ENCODE data around the gene TMEM25. TPM values are rescaled to one million over a fixed set of nuclear protein-coding genes. Genes with fewer than 3 reads are reported as not detected.

TMEM25 gene
- polyA plus RNA-seq, 1 donor from 2014 or later = 139 TPM

- H3K27ac ChIP-seq (ENCODE audit: low read length) = no peak overlapping the region
- no peaks in the 10 kb centered on the region for H4K20me1 ChIP-seq (ENCODE audit: insufficient read depth)
- H3K79me2 ChIP-seq (replicated peaks; ENCODE audit: insufficient read depth, low read length) = no peaks in the 10 kb centered on the region
- no peak overlapping the region for H2AFZ ChIP-seq (ENCODE audit: low read depth, low read length)
- no peak overlapping the region for H3K4me3 ChIP-seq (ENCODE audit: low read length)
- no peaks in the 10 kb centered on the region for H3K9me2 ChIP-seq (ENCODE audit: insufficient read depth, low read length)
- peaks cover 5% of the 10 kb centered on the region for H3K36me3 ChIP-seq (ENCODE audit: insufficient read depth, low read length)
- no peak overlapping the region for H3K4me2 ChIP-seq (ENCODE audit: low read length)
- TF ChIP-seq POLR2AphosphoS5 (IDR thresholded peaks at IDR 0.05) (no peak), SMC3 (conservative IDR thresholded peaks at IDR 0.05; ENCODE audit: poor library complexity) (no peak), TAF1 (IDR thresholded peaks at IDR 0.05; ENCODE audit: low read depth) (no peak), REST (IDR thresholded peaks at IDR 0.05; ENCODE audit: borderline replicate concordance) (no peak), RAD21 (conservative IDR thresholded peaks at IDR 0.05) (no peak), MXI1 (conservative IDR thresholded peaks at IDR 0.05; ENCODE audit: poor library complexity, severe bottlenecking) (no peak)
- no peak overlapping the region for H3K9ac ChIP-seq (ENCODE audit: low read length)
- H3K27me3 ChIP-seq (ENCODE audit: insufficient read depth, low read depth, low read length) = no peaks in the 10 kb centered on the region
- no peaks in the 10 kb centered on the region for H3K9me3 ChIP-seq (ENCODE audit: low read length)
- no peaks in the 10 kb centered on the region for H3F3A ChIP-seq (ENCODE audit: insufficient read depth, low read length, poor library complexity, severe bottlenecking)
Measured at GRCh38 chr11:118524356-118524755, 6.6 kb upstream of the TMEM25 start.

GRCh38 chr11:118524757-118525470 is 6.1 kb upstream of the TMEM25 start:
- no peak overlapping the region for H3K27ac ChIP-seq (ENCODE audit: low read length)
- H3K9me3 ChIP-seq (ENCODE audit: low read length) = no peaks in the 10 kb centered on the region
- no peaks in the 10 kb centered on the region for H3F3A ChIP-seq (ENCODE audit: insufficient read depth, low read length, poor library complexity, severe bottlenecking)
- no peak overlapping the region for H3K9ac ChIP-seq (ENCODE audit: low read length)
- no peaks in the 10 kb centered on the region for H4K20me1 ChIP-seq (ENCODE audit: insufficient read depth)
- H3K79me2 ChIP-seq (replicated peaks; ENCODE audit: insufficient read depth, low read length) = peaks cover 5% of the 10 kb centered on the region
- TF ChIP-seq REST (IDR thresholded peaks at IDR 0.05; ENCODE audit: borderline replicate concordance) (no peak), SMC3 (conservative IDR thresholded peaks at IDR 0.05; ENCODE audit: poor library complexity) (no peak), TAF1 (IDR thresholded peaks at IDR 0.05; ENCODE audit: low read depth) (no peak), MXI1 (conservative IDR thresholded peaks at IDR 0.05; ENCODE audit: poor library complexity, severe bottlenecking) (no peak), POLR2AphosphoS5 (IDR thresholded peaks at IDR 0.05) (no peak), EZH2 (IDR thresholded peaks at IDR 0.05; ENCODE audit: borderline replicate concordance, insufficient read depth, low read length, poor library complexity, severe bottlenecking) (no peak), RAD21 (conservative IDR thresholded peaks at IDR 0.05) (no peak), CTCF (IDR thresholded peaks at IDR 0.05; ENCODE audit: poor library complexity, severe bottlenecking) (no peak), EP300 (conservative IDR thresholded peaks at IDR 0.05; ENCODE audit: poor library complexity, severe bottlenecking) (no peak)
- no peak overlapping the region for H3K4me2 ChIP-seq (ENCODE audit: low read length)
- peaks cover 5% of the 10 kb centered on the region for H3K36me3 ChIP-seq (ENCODE audit: insufficient read depth, low read length)
- H3K9me2 ChIP-seq (ENCODE audit: insufficient read depth, low read length) = no peaks in the 10 kb centered on the region
- H3K4me3 ChIP-seq (ENCODE audit: low read length) = no peak overlapping the region
- H2AFZ ChIP-seq (ENCODE audit: low read depth, low read length) = no peak overlapping the region
- H3K27me3 ChIP-seq (ENCODE audit: insufficient read depth, low read depth, low read length) = no peaks in the 10 kb centered on the region

Data from neural cell (in vitro differentiated cells).